PC-3 (cell line): ENCODE data around the gene PIGW. TPM values are rescaled to one million over a fixed set of nuclear protein-coding genes. Genes with fewer than 3 reads are reported as not detected.
A peak's percentile ranks its signal among the peaks of the same experiment; 100 is the strongest.

ENCODE experiments used
- ATAC-seq: fragments of 200-7000 bp; cut with Tn5 transposase; 2 replicates; pipeline ENCODE4 v1.9.1; 2020; ENCODE audit warnings: mild to moderate bottlenecking, moderate library complexity
- BruUV-seq: library from RNA; stranded (reverse); fragments of 400-500 nt; replicated peaks from 2 replicates; lab custom pipeline; 2021; lab: Mats Ljungman, UMichigan
- CTCF ChIA-PET: fragments of 300-600 bp; sonication (Branson Sonifier 250); formaldehyde crosslinking; loops from one replicate; lab custom pipeline; 2022; ENCODE audit warnings: antibody characterized with exemption; lab: Charles Lee
- POLR2A ChIA-PET: fragments of 300-600 bp; sonication (Branson Sonifier 250); formaldehyde crosslinking; loops from one replicate; lab custom pipeline; 2022; ENCODE audit warnings: antibody characterized with exemption; ENCODE audit not compliant: unreplicated experiment; lab: Charles Lee
- DNase-seq: peaks from one replicate; pipeline ENCODE4 v3.0.0-alpha.2; 2015
- H2AFZ ChIP-seq: fragments of 300-600 bp; sonication (generic); 2 replicates; pipeline ENCODE4 v1.6.0; 2016; ENCODE audit warnings: antibody characterized with exemption, low read length
- H3F3A ChIP-seq: fragments of 300-600 bp; sonication (generic); one replicate; pipeline ENCODE4 v1.6.0; 2017; ENCODE audit warnings: antibody characterized with exemption, low read length, control low read depth, mild to moderate bottlenecking; ENCODE audit not compliant: unreplicated experiment
- H3K27ac ChIP-seq: fragments of 300-600 bp; sonication (generic); 2 replicates; pipeline ENCODE4 v1.5.1; 2016; ENCODE audit warnings: mild to moderate bottlenecking, low read length
- H3K27me3 ChIP-seq: fragments of 300-600 bp; sonication (generic); 2 replicates; pipeline ENCODE4 v1.6.1; 2016; ENCODE audit warnings: low read length, mixed read lengths
- H3K36me3 ChIP-seq: fragments of 300-600 bp; sonication (generic); 2 replicates; pipeline ENCODE4 v1.6.1; 2016; ENCODE audit warnings: low read depth, mixed run types, low read length, mixed read lengths
- H3K4me1 ChIP-seq: fragments of 300-600 bp; sonication (generic); 2 replicates; pipeline ENCODE4 v1.5.1; 2016; ENCODE audit warnings: low read length; ENCODE audit not compliant: insufficient read depth
- H3K4me2 ChIP-seq: fragments of 300-600 bp; sonication (generic); 2 replicates; pipeline ENCODE4 v1.6.0; 2016; ENCODE audit warnings: low read length
- H3K4me3 ChIP-seq: fragments of 300-600 bp; sonication (generic); 2 replicates; pipeline ENCODE4 v1.5.1; 2016; ENCODE audit warnings: mild to moderate bottlenecking, low read length, mixed read lengths
- H3K79me2 ChIP-seq: fragments of 300-600 bp; sonication (generic); 2 replicates; pipeline ENCODE4 v1.6.1; 2017; ENCODE audit warnings: low read length, mixed read lengths
- H3K9ac ChIP-seq: fragments of 300-600 bp; sonication (generic); 2 replicates; pipeline ENCODE4 v1.6.0; 2016; ENCODE audit warnings: mild to moderate bottlenecking, low read length
- H3K9me2 ChIP-seq: fragments of 300-600 bp; sonication (generic); replicated peaks from 2 replicates; pipeline ENCODE4 v1.6.1; 2016; ENCODE audit warnings: mixed run types, low read length, mixed read lengths
- H3K9me3 ChIP-seq: fragments of 300-600 bp; sonication (generic); 2 replicates; pipeline ENCODE4 v1.6.1; 2016; ENCODE audit warnings: low read length, mixed read lengths
- H4K20me1 ChIP-seq: fragments of 300-600 bp; sonication (generic); 2 replicates; pipeline ENCODE4 v1.6.1; 2016; ENCODE audit warnings: low read length, mixed read lengths
- EZH2 ChIP-seq: fragments of 300-600 bp; sonication (generic); IDR thresholded peaks from one replicate; pipeline ENCODE4 v1.6.1; 2017; ENCODE audit warnings: antibody characterized with exemption, mild to moderate bottlenecking, low read length; ENCODE audit not compliant: unreplicated experiment
- EZH2phosphoT487 ChIP-seq: fragments of 300-600 bp; sonication (generic); IDR thresholded peaks from 2 replicates; pipeline ENCODE4 v1.6.1; 2018; ENCODE audit warnings: mild to moderate bottlenecking, antibody characterized with exemption, low read length, borderline replicate concordance
- intact Hi-C: fragments of 100-400 bp; cut with micrococcal nuclease; formaldehyde crosslinking; loops from 2 replicates; pipeline ENCODE4 v1.9.0; 2023
- total RNA-seq: library from RNA; depleted of rRNA; stranded (reverse); fragments of >200 nt; gene quantifications from 2 replicates; pipeline ENCODE4 v1.2.3, GENCODE V29; 2014
- TF ChIP-seq, protein P1 (sequence below): fragments of 300-600 bp; sonication (generic); conservative IDR thresholded peaks from 2 replicates; pipeline ENCODE4 v1.5.1; 2017; ENCODE audit warnings: antibody characterized with exemption, low read depth, mild to moderate bottlenecking, low read length

Gene PIGW
- total RNA-seq, 1 experiment from 2014 or later = 8.0 TPM

DNA sequence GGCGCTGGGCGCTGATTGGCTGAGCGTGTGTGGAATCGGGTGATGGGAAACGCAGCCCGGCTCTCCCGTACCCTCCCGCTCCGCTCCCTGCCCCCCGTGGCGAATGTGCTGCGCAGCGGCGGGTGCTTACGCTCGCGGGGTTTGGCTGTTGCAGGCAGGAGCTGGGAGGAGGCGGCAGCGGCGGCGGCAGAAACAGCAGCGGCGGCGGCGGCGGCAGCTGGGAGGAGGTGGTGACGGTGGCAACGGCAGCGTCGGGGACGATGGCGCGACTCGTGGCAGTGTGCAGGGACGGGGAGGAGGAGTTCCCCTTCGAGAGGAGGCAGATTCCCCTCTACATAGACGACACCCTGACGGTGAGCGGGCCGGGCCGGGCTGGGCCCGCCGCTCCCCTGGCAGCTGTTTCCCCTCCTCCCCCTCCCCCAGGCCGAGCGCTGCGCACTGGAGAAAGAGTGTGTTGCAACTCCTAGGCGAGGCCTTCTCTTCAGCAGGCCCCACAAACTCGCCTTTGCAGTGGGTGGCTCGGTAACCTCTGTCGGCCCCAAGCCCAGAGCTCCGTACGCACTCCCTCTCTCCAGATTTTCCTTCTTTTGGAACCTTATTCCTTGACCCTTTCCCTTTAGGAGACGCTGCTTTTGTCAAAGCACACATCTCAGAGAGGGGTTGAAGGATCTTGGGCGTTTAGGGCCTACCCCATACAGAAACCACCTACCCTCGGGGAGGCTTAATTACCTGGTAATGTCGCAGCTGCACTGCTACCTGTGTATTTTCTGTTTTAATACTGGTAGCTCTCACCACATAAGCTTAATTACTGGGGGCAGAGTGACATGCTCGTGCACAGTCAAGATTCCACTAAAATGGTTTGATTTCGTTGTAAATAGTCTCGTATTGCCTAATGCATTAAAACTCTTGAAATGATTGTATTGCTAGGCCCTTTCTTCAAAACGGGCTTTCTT lies 11.0 kb downstream of the PIGW start:
- intact Hi-C loops = no loop called here
- Histone ChIP-seq H3K9ac (peak overlapping the region; percentile 95), H3F3A (no peaks in the 10 kb centered on the region), H3K27me3 (no peaks in the 10 kb centered on the region), H4K20me1 (peaks cover 23% of the 10 kb centered on the region), H3K79me2 (peaks cover 73% of the 10 kb centered on the region), H2AFZ (no peak overlapping the region), H3K9me3 (no peaks in the 10 kb centered on the region), H3K4me2 (peak overlapping the region; percentile 97), H3K4me1 (peaks cover 9% of the 10 kb centered on the region), H3K36me3 (peaks cover 4% of the 10 kb centered on the region), H3K4me3 (peak overlapping the region; percentile 99), H3K9me2 (no peaks in the 10 kb centered on the region), H3K27ac (peak overlapping the region; percentile 62)
- TF ChIP-seq EZH2phosphoT487 (no peak), EZH2 (no peak)
- TF ChIP-seq, protein P1, sequence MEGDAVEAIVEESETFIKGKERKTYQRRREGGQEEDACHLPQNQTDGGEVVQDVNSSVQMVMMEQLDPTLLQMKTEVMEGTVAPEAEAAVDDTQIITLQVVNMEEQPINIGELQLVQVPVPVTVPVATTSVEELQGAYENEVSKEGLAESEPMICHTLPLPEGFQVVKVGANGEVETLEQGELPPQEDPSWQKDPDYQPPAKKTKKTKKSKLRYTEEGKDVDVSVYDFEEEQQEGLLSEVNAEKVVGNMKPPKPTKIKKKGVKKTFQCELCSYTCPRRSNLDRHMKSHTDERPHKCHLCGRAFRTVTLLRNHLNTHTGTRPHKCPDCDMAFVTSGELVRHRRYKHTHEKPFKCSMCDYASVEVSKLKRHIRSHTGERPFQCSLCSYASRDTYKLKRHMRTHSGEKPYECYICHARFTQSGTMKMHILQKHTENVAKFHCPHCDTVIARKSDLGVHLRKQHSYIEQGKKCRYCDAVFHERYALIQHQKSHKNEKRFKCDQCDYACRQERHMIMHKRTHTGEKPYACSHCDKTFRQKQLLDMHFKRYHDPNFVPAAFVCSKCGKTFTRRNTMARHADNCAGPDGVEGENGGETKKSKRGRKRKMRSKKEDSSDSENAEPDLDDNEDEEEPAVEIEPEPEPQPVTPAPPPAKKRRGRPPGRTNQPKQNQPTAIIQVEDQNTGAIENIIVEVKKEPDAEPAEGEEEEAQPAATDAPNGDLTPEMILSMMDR = no peak
- DNase-seq (peak; percentile 93), ATAC-seq (peak; percentile 78)
- BruUV-seq = TSS peak; percentile 39
- POLR2A ChIA-PET = interaction anchor here (0.6 kb wide), 3 partner anchors 12 to 631 kb away, joined by 4 to 22 read pairs (median 7); no protein-coding TSS in a partner anchor
- CTCF ChIA-PET = no interaction called here

DNA sequence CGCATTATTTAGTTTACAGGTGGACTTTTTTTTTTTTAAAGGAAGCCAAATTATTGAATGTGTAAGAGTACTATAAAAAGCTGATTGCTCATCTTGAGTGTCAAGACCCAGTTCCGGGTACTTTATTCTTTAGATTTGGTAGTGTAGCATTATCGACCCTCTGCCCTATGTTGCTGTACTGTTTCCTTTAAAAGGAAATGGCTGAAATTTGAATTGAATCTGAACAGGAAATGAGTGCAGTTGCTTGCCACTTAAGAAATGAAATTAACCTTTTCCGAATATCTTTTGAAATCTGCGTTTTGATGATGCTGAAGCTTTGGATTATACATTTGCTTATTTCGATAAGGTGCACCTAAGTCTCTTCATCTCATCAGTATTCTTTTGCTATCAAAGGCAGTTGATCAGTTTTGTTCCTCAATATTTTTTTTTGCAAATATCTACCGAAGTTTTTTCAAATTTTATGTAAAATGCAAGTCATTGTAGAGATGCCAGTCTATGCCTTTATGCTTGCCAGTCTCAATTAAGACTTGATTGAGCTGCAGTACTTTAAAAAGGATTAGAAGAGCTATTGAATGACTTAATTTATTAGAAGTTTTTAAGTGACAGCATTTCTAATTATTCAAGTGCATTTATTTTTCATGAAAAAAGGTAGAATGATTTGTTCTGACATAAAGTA lies 11.8 kb downstream of the PIGW start:
- Histone ChIP-seq H3K4me2 (peak overlapping the region; percentile 97), H3F3A (no peaks in the 10 kb centered on the region), H3K9me3 (no peaks in the 10 kb centered on the region), H3K4me3 (peak overlapping the region; percentile 99), H3K27me3 (no peaks in the 10 kb centered on the region), H3K79me2 (peaks cover 81% of the 10 kb centered on the region), H3K27ac (peak overlapping the region; percentile 62), H3K4me1 (peaks cover 9% of the 10 kb centered on the region), H2AFZ (no peak overlapping the region), H3K9ac (peak overlapping the region; percentile 95), H3K36me3 (peaks cover 4% of the 10 kb centered on the region), H4K20me1 (peaks cover 23% of the 10 kb centered on the region), H3K9me2 (no peaks in the 10 kb centered on the region)
- TF ChIP-seq EZH2 = no peak
- TF ChIP-seq, protein P1 = no peak
- TF ChIP-seq EZH2phosphoT487 = no peak
- DNase-seq (no peak), ATAC-seq (no peak)
- BruUV-seq = no TSS peak
- intact Hi-C loops = no loop called here
- POLR2A ChIA-PET = no interaction called here
- CTCF ChIA-PET = no interaction called here
